Superior temporal gyrus (tissue), 1 donor: ENCODE data around the gene KIAA0753.
A peak's percentile ranks its signal among the peaks of the same experiment; 100 is the strongest.

Experiments
- DNase-seq: peaks from one replicate; pipeline ENCODE4 v3.0.0-alpha.2; 2016; ENCODE audit errors: extremely low spot score

Gene KIAA0753

GRCh38 chr17:6547336-6547735 lies 93.2 kb downstream of the KIAA0753 start:
- DNase-seq: no peak

- peak; percentile 47 for DNase-seq
Observed at GRCh38 chr17:6546069-6546718, 94.3 kb downstream of the KIAA0753 start.

- no peak for DNase-seq
Observed at GRCh38 chr17:6545291-6545690, 95.2 kb downstream of the KIAA0753 start.

- no peak for DNase-seq
Observed at GRCh38 chr17:6544011-6544370, 96.5 kb downstream of the KIAA0753 start.

GRCh38 chr17:6543079-6544010 lies 97.2 kb downstream of the KIAA0753 start:
- DNase-seq: no peak

GRCh38 chr17:6542577-6542976 lies 97.9 kb downstream of the KIAA0753 start:
- no peak for DNase-seq

GRCh38 chr17:6541886-6542285 lies 98.6 kb downstream of the KIAA0753 start:
- DNase-seq: no peak

GRCh38 chr17:6539871-6540270 lies 100.6 kb downstream of the KIAA0753 start:
- DNase-seq: no peak

- no peak for DNase-seq
Observed at GRCh38 chr17:6536566-6537065, 103.9 kb downstream of the KIAA0753 start.

- DNase-seq: no peak
Observed at GRCh38 chr17:6536053-6536452, 104.5 kb downstream of the KIAA0753 start.

- no peak for DNase-seq
Observed at GRCh38 chr17:6534846-6535514, 105.5 kb downstream of the KIAA0753 start.

- no peak for DNase-seq
Observed at GRCh38 chr17:6532441-6532885, 108.0 kb downstream of the KIAA0753 start.

- DNase-seq: no peak
Observed at GRCh38 chr17:6531575-6531974, 108.9 kb downstream of the KIAA0753 start.

- DNase-seq: no peak
Observed at GRCh38 chr17:6530324-6530920, 110.1 kb downstream of the KIAA0753 start.

- DNase-seq: no peak
Observed at GRCh38 chr17:6528557-6528956, 112.0 kb downstream of the KIAA0753 start.
